ENCODE data around the gene AP5B1.

DNA sequence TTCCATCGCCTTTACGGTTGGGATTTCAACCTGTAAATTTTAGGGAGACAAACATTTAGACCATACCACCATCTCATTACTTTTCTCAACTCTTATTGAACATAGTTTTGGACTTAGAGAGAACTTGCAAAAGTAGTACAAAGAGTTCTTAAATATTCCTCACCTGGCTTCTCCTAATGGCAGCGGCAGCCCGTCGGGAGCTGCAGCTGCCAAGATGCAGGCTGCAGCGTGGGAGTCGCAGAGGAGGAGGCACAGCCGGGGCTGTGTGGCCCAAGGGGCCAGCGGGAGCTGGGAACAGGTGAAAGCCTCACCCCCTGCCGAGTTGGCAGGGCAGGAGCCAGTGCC lies 37.1 kb downstream of the AP5B1 start:
- TF ChIP-seq TSHZ1 (tag by site-specific recombination; IDR thresholded peaks at IDR 0.05; ENCODE audit: borderline replicate concordance) (no peak), YY1 (tag by site-specific recombination; IDR thresholded peaks at IDR 0.05) (no peak), MYNN (tag by site-specific recombination; IDR thresholded peaks at IDR 0.05; ENCODE audit: borderline replicate concordance) (no peak), CTCF (tag by site-specific recombination; IDR thresholded peaks at IDR 0.05) (no peak), ZNF16 (tag by site-specific recombination; IDR thresholded peaks at IDR 0.05; ENCODE audit: low read depth) (no peak), ZBTB20 (tag by site-specific recombination; IDR thresholded peaks at IDR 0.05) (no peak), ZNF416 (tag by site-specific recombination; IDR thresholded peaks at IDR 0.05) (no peak), ZNF239 (tag by site-specific recombination; IDR thresholded peaks at IDR 0.05) (no peak), ZXDB (tag by site-specific recombination; IDR thresholded peaks at IDR 0.05) (no peak), ZNF76 (tag by site-specific recombination; IDR thresholded peaks at IDR 0.05; ENCODE audit: borderline replicate concordance, low read depth) (no peak), ZNF302 (tag by site-specific recombination; IDR thresholded peaks at IDR 0.05; ENCODE audit: low read depth) (no peak), ZBTB7A (tag by site-specific recombination; IDR thresholded peaks at IDR 0.05; ENCODE audit: low read depth) (no peak), PBX3 (CRISPR knock-in tag; IDR thresholded peaks at IDR 0.05) (no peak)

All from HEK293 (cell line).